ENCODE measurements around the gene COMT.
A peak's percentile ranks its signal among the peaks of the same experiment; 100 is the strongest.

Gene COMT

GRCh38 chr22:19995611-19996339 lies 54.2 kb downstream of the COMT start:
- no peak overlapping the region for H2BK120ac ChIP-seq (ENCODE audit: low read depth, low read length)
- no peak overlapping the region for H3K23ac ChIP-seq (ENCODE audit: low read length in 2 of 2)
- no peak overlapping the region for H2AK5ac ChIP-seq (ENCODE audit: low read length, severe bottlenecking)
- H2BK12ac ChIP-seq (ENCODE audit: low read length in 2 of 2): no peak overlapping the region
- no peak overlapping the region for H3K18ac ChIP-seq (ENCODE audit: low read depth in 1 of 2, low read length in 2 of 2)
- peaks cover 0 to 31% of the 10 kb centered on the region in 2 experiments for H3K27me3 ChIP-seq (ENCODE audit: control insufficient read depth in 1 of 2, insufficient read depth in 1 of 2, low read length in 2 of 2)
- no peak overlapping the region for H3K27ac ChIP-seq (ENCODE audit: low read length, poor library complexity, severe bottlenecking)
- no peaks in the 10 kb centered on the region for H3K79me1 ChIP-seq (replicated peaks; ENCODE audit: low read length, poor library complexity, severe bottlenecking)
- no peaks in the 10 kb centered on the region for H3K9me3 ChIP-seq (ENCODE audit: control insufficient read depth, low read length)
- no peak overlapping the region for H2AFZ ChIP-seq (ENCODE audit: low read depth, low read length)
- no peak for DNase-seq
- H2BK15ac ChIP-seq (ENCODE audit: low read depth, poor library complexity, severe bottlenecking): no peak overlapping the region
- no peak overlapping the region for H3K4ac ChIP-seq (ENCODE audit: low read depth in 1 of 2, low read length in 2 of 2)
- peaks cover 47% of the 10 kb centered on the region for H3K4me1 ChIP-seq (ENCODE audit: control insufficient read depth, insufficient read depth, low read depth, low read length)
- H3K4me3 ChIP-seq (ENCODE audit: insufficient read depth in 1 of 2, low read depth in 1 of 2, low read length in 2 of 2): no peak overlapping the region
- no peak overlapping the region for H3K9ac ChIP-seq (ENCODE audit: low read length)
- no peak overlapping the region for H4K8ac ChIP-seq (ENCODE audit: low read length)
- H2BK5ac ChIP-seq (ENCODE audit: low read depth, low read length, poor library complexity, severe bottlenecking): no peak overlapping the region
- no peak overlapping the region for H4K91ac ChIP-seq (ENCODE audit: low read length)
- no peak overlapping the region for H3K4me2 ChIP-seq (ENCODE audit: low read length, poor library complexity, severe bottlenecking)
- no peak overlapping the region for H3K14ac ChIP-seq (ENCODE audit: low read length in 2 of 2)
- 82% methylated on average over 14 of the region's 18 CpGs for WGBS
- no peaks in the 10 kb centered on the region for H3K36me3 ChIP-seq (ENCODE audit: control insufficient read depth in 1 of 2, insufficient read depth in 2 of 2, low read depth in 1 of 2, low read length in 2 of 2)

- Histone ChIP-seq H3K4me3 (ENCODE audit: insufficient read depth in 1 of 2, low read depth in 1 of 2, low read length in 2 of 2) (no peak overlapping the region), H2AFZ (ENCODE audit: low read depth, low read length) (no peak overlapping the region), H2BK12ac (ENCODE audit: low read length in 2 of 2) (no peak overlapping the region), H3K14ac (ENCODE audit: low read length in 2 of 2) (no peak overlapping the region), H3K4me2 (ENCODE audit: low read length, poor library complexity, severe bottlenecking) (no peak overlapping the region), H3K4ac (ENCODE audit: low read depth in 1 of 2, low read length in 2 of 2) (peak overlapping the region in 1 of 2 experiments; percentile 31), H4K91ac (ENCODE audit: low read length) (peak overlapping the region; percentile 12), H3K79me1 (replicated peaks; ENCODE audit: low read length, poor library complexity, severe bottlenecking) (no peaks in the 10 kb centered on the region), H3K27ac (ENCODE audit: low read length, poor library complexity, severe bottlenecking) (no peak overlapping the region), H3K23ac (ENCODE audit: low read length in 2 of 2) (peak overlapping the region in 1 of 2 experiments; percentile 9), H2BK120ac (ENCODE audit: low read depth, low read length) (no peak overlapping the region), H3K27me3 (ENCODE audit: control insufficient read depth in 1 of 2, insufficient read depth in 1 of 2, low read length in 2 of 2) (peaks cover 0 to 31% of the 10 kb centered on the region in 2 experiments), H3K9me3 (ENCODE audit: control insufficient read depth, low read length) (no peaks in the 10 kb centered on the region), H2BK15ac (ENCODE audit: low read depth, poor library complexity, severe bottlenecking) (no peak overlapping the region), H2AK5ac (ENCODE audit: low read length, severe bottlenecking) (no peak overlapping the region), H3K18ac (ENCODE audit: low read depth in 1 of 2, low read length in 2 of 2) (no peak overlapping the region), H4K8ac (ENCODE audit: low read length) (no peak overlapping the region), H3K36me3 (ENCODE audit: control insufficient read depth in 1 of 2, insufficient read depth in 2 of 2, low read depth in 1 of 2, low read length in 2 of 2) (no peaks in the 10 kb centered on the region), H2BK5ac (ENCODE audit: low read depth, low read length, poor library complexity, severe bottlenecking) (no peak overlapping the region), H3K4me1 (ENCODE audit: control insufficient read depth, insufficient read depth, low read depth, low read length) (peaks cover 46% of the 10 kb centered on the region), H3K9ac (ENCODE audit: low read length) (no peak overlapping the region)
- WGBS: 83% methylated on average over 12 of the region's 12 CpGs
- DNase-seq: no peak
These were observed 55.3 kb downstream of the COMT start for GRCh38 chr22:19996694-19997384.

GRCh38 chr22:19997561-19998231 lies 56.1 kb downstream of the COMT start:
- 88% methylated on average over 17 of the region's 19 CpGs for WGBS
- H3K9ac ChIP-seq (ENCODE audit: low read length): no peak overlapping the region
- peak overlapping the region; percentile 37 for H4K91ac ChIP-seq (ENCODE audit: low read length)
- no peak overlapping the region for H2BK120ac ChIP-seq (ENCODE audit: low read depth, low read length)
- no peak for DNase-seq
- H3K4me3 ChIP-seq (ENCODE audit: insufficient read depth in 1 of 2, low read depth in 1 of 2, low read length in 2 of 2): no peak overlapping the region
- H3K79me1 ChIP-seq (replicated peaks; ENCODE audit: low read length, poor library complexity, severe bottlenecking): no peaks in the 10 kb centered on the region
- no peak overlapping the region for H2AK5ac ChIP-seq (ENCODE audit: low read length, severe bottlenecking)
- no peaks in the 10 kb centered on the region for H3K9me3 ChIP-seq (ENCODE audit: control insufficient read depth, low read length)
- no peak overlapping the region for H2BK5ac ChIP-seq (ENCODE audit: low read depth, low read length, poor library complexity, severe bottlenecking)
- no peak overlapping the region for H2AFZ ChIP-seq (ENCODE audit: low read depth, low read length)
- H3K27me3 ChIP-seq (ENCODE audit: control insufficient read depth in 1 of 2, insufficient read depth in 1 of 2, low read length in 2 of 2): peaks cover 0 to 31% of the 10 kb centered on the region in 2 experiments
- H3K4me1 ChIP-seq (ENCODE audit: control insufficient read depth, insufficient read depth, low read depth, low read length): peaks cover 48% of the 10 kb centered on the region
- no peak overlapping the region for H2BK12ac ChIP-seq (ENCODE audit: low read length in 2 of 2)
- H3K18ac ChIP-seq (ENCODE audit: low read depth in 1 of 2, low read length in 2 of 2): no peak overlapping the region
- H2BK15ac ChIP-seq (ENCODE audit: low read depth, poor library complexity, severe bottlenecking): no peak overlapping the region
- H3K4me2 ChIP-seq (ENCODE audit: low read length, poor library complexity, severe bottlenecking): no peak overlapping the region
- H3K23ac ChIP-seq (ENCODE audit: low read length in 2 of 2): no peak overlapping the region
- H3K27ac ChIP-seq (ENCODE audit: low read length, poor library complexity, severe bottlenecking): no peak overlapping the region
- peak overlapping the region in 1 of 2 experiments; percentile 31 for H3K14ac ChIP-seq (ENCODE audit: low read length in 2 of 2)
- H3K4ac ChIP-seq (ENCODE audit: low read depth in 1 of 2, low read length in 2 of 2): no peak overlapping the region
- no peaks in the 10 kb centered on the region for H3K36me3 ChIP-seq (ENCODE audit: control insufficient read depth in 1 of 2, insufficient read depth in 2 of 2, low read depth in 1 of 2, low read length in 2 of 2)
- H4K8ac ChIP-seq (ENCODE audit: low read length): no peak overlapping the region
